Body of pancreas (tissue), 4 donors: ENCODE data around the gene NIT1. TPM values are rescaled to one million over a fixed set of nuclear protein-coding genes. Genes with fewer than 3 reads are reported as not detected.

Experiments
- ATAC-seq: fragments of 150-250 bp; one replicate; pipeline ENCODE4 v1.9.1; 2016
- DNase-seq, 4 donors: peaks; one replicate each; pipeline ENCODE4 v3.0.0-alpha.2; 2019
- H3K27ac ChIP-seq, 4 donors: fragments of 200-600 bp; sonication (generic); 1 replicate in 3 of 4; 2 replicates in 1 of 4; pipeline versions ENCODE4 v1.5.1 to v1.6.1; 2016 to 2019; ENCODE audit warnings: mild to moderate bottlenecking in 1 of 4, mixed read lengths in 1 of 4, moderate library complexity in 1 of 4
- H3K27me3 ChIP-seq, 2 donors: fragments of 200-600 bp; sonication (generic); one replicate each; pipeline ENCODE4 v1.6.0; 2016; ENCODE audit warnings: mild to moderate bottlenecking in 1 of 2
- H3K36me3 ChIP-seq, 2 donors: fragments of 200-600 bp; sonication (generic); replicated peaks in 1 of 2; 2 replicates each; pipeline ENCODE4 v1.5.1; 2016; ENCODE audit warnings: low read depth in 2 of 2; ENCODE audit not compliant: insufficient read depth in 1 of 2
- H3K4me1 ChIP-seq: fragments of 200-600 bp; sonication (generic); one replicate; pipeline ENCODE4 v1.6.0; 2016
- H3K4me3 ChIP-seq, 2 donors: fragments of 200-600 bp; sonication (generic); 1 replicate in 1 of 2; 2 replicates in 1 of 2; pipeline ENCODE4 v1.5.1; 2016 to 2019
- H3K9me3 ChIP-seq, 3 donors: fragments of 200-600 bp; sonication (generic); 1 replicate in 2 of 3; 2 replicates in 1 of 3; pipeline ENCODE4 v1.5.1; 2016
- POLR2A ChIP-seq, 3 donors: fragments of 450-650 bp; IDR thresholded peaks; one replicate each; pipeline ENCODE4 v1.6.1; 2016; ENCODE audit warnings: antibody characterized with exemption in 3 of 3, mild to moderate bottlenecking in 2 of 3
- WGBS, 2 donors: methylation state at CpG; one replicate each; pipeline ENCODE4 v1.1.5; 2017; 5-methylcytosine and 5-hydroxymethylcytosine counted together
- intact Hi-C: fragments of 100-400 bp; cut with DNase I; formaldehyde crosslinking; loops from one replicate; pipeline ENCODE4 v1.15.1; 2023
- total RNA-seq, 2 donors: library from RNA; depleted of rRNA; stranded (reverse); fragments of >200 nt; gene quantifications; one replicate each; pipeline ENCODE4 v1.1.0, GENCODE V29; 2016
- TF ChIP-seq, protein P1 (sequence below), 7 experiments: fragments of 450-650 bp in 4 of 7; fragments of 200-600 bp in 3 of 7; sonication (generic) in 3 of 7; IDR thresholded peaks; one replicate each; pipeline ENCODE4 v1.5.1; 2016 to 2019; ENCODE audit warnings: antibody characterized with exemption in 7 of 7

Gene NIT1
- total RNA-seq, 2 donors from 2014 or later = 22.8 to 38.6 TPM

DNA sequence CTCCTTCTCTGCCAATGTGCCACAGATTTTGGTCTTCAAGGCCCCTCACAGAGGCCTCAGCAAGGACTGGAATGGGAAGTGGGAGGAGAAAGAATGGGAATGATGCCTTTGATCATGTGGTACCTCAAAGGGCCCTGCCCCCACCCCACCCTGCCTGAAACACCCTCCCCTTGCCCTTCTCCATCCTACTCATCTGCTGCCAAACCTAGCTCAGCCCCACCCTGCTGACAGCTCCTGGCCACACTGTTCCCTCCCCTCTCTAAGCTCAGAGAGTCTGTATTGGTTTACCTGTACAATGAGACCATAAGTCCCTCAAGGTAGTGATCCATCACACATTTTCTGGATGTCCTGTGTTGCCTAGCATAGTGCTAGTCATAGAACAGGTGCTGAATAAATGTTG, 41.5 kb upstream of the NIT1 start:
- intact Hi-C loops = no loop called here
- H3K4me3 ChIP-seq = no peak overlapping the region
- H3K27me3 ChIP-seq = no peaks in the 10 kb centered on the region
- peaks cover 0 to 2% of the 10 kb centered on the region in 2 donors for H3K36me3 ChIP-seq
- no peak for ATAC-seq
- TF ChIP-seq, protein P1, sequence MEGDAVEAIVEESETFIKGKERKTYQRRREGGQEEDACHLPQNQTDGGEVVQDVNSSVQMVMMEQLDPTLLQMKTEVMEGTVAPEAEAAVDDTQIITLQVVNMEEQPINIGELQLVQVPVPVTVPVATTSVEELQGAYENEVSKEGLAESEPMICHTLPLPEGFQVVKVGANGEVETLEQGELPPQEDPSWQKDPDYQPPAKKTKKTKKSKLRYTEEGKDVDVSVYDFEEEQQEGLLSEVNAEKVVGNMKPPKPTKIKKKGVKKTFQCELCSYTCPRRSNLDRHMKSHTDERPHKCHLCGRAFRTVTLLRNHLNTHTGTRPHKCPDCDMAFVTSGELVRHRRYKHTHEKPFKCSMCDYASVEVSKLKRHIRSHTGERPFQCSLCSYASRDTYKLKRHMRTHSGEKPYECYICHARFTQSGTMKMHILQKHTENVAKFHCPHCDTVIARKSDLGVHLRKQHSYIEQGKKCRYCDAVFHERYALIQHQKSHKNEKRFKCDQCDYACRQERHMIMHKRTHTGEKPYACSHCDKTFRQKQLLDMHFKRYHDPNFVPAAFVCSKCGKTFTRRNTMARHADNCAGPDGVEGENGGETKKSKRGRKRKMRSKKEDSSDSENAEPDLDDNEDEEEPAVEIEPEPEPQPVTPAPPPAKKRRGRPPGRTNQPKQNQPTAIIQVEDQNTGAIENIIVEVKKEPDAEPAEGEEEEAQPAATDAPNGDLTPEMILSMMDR (IDR thresholded peaks at IDR 0.05) = no peak
- no peak for TF ChIP-seq POLR2A (IDR thresholded peaks at IDR 0.05)
- H3K4me1 ChIP-seq = no peaks in the 10 kb centered on the region
- DNase-seq = no peak
- no peak overlapping the region for H3K27ac ChIP-seq
- H3K9me3 ChIP-seq = no peaks in the 10 kb centered on the region

DNA sequence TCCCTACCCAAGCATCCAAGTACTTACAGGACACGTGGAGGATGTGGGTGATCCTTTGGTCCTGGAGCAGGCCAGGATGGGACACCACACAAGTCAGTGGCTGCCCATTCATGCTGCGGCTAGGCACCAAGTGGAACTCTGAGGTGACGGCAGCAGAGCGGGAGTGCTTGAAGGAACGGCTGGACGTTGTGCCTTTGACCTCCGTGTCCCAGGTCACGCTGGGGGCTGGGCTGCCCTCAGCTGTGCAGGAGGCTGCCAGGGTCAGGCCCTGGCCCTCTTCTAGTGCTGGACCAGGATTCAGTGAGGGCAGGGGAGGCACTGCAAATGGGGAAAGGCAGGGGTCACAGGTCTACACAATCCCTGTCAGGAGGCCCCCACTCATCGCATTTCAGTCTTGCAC, 40.5 kb upstream of the NIT1 start:
- ATAC-seq (no peak), DNase-seq (no peak)
- 86 to 100% methylated on average over 1 to 9 of the region's 9 CpGs for WGBS, 2 donors
- TF ChIP-seq, protein P1 (IDR thresholded peaks at IDR 0.05) = no peak
- no peak for TF ChIP-seq POLR2A (IDR thresholded peaks at IDR 0.05)
- no peaks in the 10 kb centered on the region for H3K27me3 ChIP-seq
- H3K4me1 ChIP-seq = no peaks in the 10 kb centered on the region
- H3K4me3 ChIP-seq = no peak overlapping the region
- intact Hi-C loops = no loop called here
- H3K9me3 ChIP-seq = no peaks in the 10 kb centered on the region
- H3K27ac ChIP-seq = no peak overlapping the region
- H3K36me3 ChIP-seq = no peaks in the 10 kb centered on the region

DNA sequence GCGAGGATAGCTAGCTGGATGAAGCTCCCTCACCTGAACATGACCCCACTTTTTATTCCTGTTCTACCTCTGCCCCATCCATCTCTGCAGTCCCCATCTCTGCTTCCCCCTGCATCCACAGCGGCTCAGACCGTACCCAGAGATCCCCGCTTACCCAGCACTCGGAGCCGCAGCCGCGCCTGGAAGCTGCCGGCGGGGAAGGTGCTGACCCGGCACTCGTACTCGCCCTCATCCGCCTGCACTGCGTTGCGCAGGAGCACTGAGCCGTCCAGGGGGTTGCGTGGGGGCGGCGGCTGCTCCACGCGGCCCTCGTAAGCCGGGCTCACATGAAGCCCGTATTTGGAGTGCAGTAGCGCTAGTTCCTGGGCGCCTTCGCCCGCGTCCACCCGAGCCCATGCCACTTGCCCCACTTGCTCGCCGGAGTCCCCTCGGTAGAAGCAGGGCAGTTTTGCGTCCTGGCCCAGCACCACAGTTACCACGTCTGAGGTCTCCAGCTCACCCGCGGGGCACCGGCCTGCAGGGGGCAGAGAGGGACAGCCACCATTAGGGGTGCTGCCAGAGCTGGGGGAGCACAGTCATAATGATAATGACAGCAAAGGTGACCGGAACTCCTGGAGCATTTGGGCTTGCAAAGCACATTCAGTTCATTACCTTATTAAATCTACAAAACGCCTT, 38.3 kb upstream of the NIT1 start:
- Histone ChIP-seq H3K4me3 (no peak overlapping the region), H3K4me1 (peaks cover 21% of the 10 kb centered on the region), H3K9me3 (no peaks in the 10 kb centered on the region), H3K27ac (no peak overlapping the region), H3K27me3 (no peaks in the 10 kb centered on the region), H3K36me3 (no peaks in the 10 kb centered on the region)
- intact Hi-C loops = no loop called here
- TF ChIP-seq POLR2A (IDR thresholded peaks at IDR 0.05) = no peak
- TF ChIP-seq, protein P1 (IDR thresholded peaks at IDR 0.05) = no peak
- no peak for DNase-seq
- WGBS, 2 donors = 72 to 80% methylated on average over 24 to 39 of the region's 41 CpGs
- no peak for ATAC-seq

DNA sequence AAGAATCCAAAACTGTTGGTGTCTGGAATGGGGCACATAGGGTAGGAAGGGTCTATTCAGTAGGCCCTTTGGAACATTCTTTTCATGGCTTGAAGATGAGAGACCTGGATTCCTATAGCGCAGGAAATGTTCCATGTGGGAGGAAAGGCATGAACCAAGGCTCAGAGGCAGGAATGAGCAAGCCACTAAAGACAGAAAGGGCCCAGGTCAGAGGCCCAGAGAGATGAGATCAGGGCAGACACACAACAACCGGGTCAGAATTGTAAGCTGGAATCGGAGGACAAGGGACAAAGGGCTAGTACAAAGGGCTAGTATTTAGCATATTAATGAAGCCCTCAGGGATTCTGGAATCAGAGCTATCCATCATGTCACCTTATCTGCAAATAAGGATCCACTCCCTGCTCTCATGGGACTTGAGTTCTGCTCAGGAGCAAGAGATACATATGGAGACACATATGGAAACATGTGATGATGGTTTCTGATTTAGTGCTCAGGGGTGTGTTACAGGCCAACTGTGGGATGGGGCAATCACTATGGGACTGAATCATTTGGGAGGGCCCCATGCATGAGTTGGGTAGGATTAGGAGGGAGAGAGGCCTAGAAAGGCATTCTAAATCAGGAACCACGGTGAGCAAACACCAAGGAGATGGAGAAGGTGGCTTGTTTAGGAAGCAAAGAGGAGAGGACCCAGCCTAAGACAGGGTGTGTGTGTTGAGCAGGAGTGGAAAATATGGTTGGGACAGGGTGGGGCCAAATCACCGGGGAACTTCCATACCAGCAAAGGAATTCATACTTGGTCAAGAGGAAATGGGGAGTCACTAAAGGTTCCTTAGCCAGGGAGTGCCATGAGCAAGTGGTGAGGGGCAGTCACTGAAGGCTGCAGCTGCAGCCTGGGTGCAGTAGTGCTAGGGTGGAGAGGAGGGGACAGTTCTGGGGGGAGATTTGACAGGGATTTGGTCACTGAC, 37.2 kb upstream of the NIT1 start:
- no peaks in the 10 kb centered on the region for H3K27me3 ChIP-seq
- TF ChIP-seq, protein P1 (IDR thresholded peaks at IDR 0.05) = no peak
- TF ChIP-seq POLR2A (IDR thresholded peaks at IDR 0.05) = no peak
- ATAC-seq (no peak), DNase-seq (no peak)
- 83 to 90% methylated on average over 5 of the region's 5 CpGs for WGBS, 2 donors
- H3K9me3 ChIP-seq = no peaks in the 10 kb centered on the region
- H3K36me3 ChIP-seq = no peaks in the 10 kb centered on the region
- H3K27ac ChIP-seq = no peak overlapping the region
- H3K4me3 ChIP-seq = no peak overlapping the region
- intact Hi-C loops = no loop called here
- peaks cover 31% of the 10 kb centered on the region for H3K4me1 ChIP-seq
